ENCODE results near the gene AIFM2.

GRCh38 chr10:70121281-70121949, 11.2 kb downstream of the AIFM2 start:
- no peak for TF ChIP-seq CTCF (IDR thresholded peaks at IDR 0.05)
- TF ChIP-seq POLR2AphosphoS5 (IDR thresholded peaks at IDR 0.05; ENCODE audit: low read depth, low read length): no peak

Data from Panc1 (cell line).